Body of pancreas (tissue), 4 donors: Measurements from ENCODE around the gene CNTN2. TPM values are rescaled to one million over a fixed set of nuclear protein-coding genes. Genes with fewer than 3 reads are reported as not detected.

Experiments used
- ATAC-seq: fragments of 150-250 bp; one replicate; pipeline ENCODE4 v1.9.1; 2016
- DNase-seq, 4 donors: peaks; one replicate each; pipeline ENCODE4 v3.0.0-alpha.2; 2019
- H3K27ac ChIP-seq, 4 donors: fragments of 200-600 bp; sonication (generic); 1 replicate in 3 of 4; 2 replicates in 1 of 4; pipeline versions ENCODE4 v1.5.1 to v1.6.1; 2016 to 2019; ENCODE audit warnings: mild to moderate bottlenecking in 1 of 4, mixed read lengths in 1 of 4, moderate library complexity in 1 of 4
- H3K27me3 ChIP-seq, 2 donors: fragments of 200-600 bp; sonication (generic); one replicate each; pipeline ENCODE4 v1.6.0; 2016; ENCODE audit warnings: mild to moderate bottlenecking in 1 of 2
- H3K36me3 ChIP-seq, 2 donors: fragments of 200-600 bp; sonication (generic); replicated peaks in 1 of 2; 2 replicates each; pipeline ENCODE4 v1.5.1; 2016; ENCODE audit warnings: low read depth in 2 of 2; ENCODE audit not compliant: insufficient read depth in 1 of 2
- H3K4me1 ChIP-seq: fragments of 200-600 bp; sonication (generic); one replicate; pipeline ENCODE4 v1.6.0; 2016
- H3K4me3 ChIP-seq, 2 donors: fragments of 200-600 bp; sonication (generic); 1 replicate in 1 of 2; 2 replicates in 1 of 2; pipeline ENCODE4 v1.5.1; 2016 to 2019
- H3K9me3 ChIP-seq, 3 donors: fragments of 200-600 bp; sonication (generic); 1 replicate in 2 of 3; 2 replicates in 1 of 3; pipeline ENCODE4 v1.5.1; 2016
- CTCF ChIP-seq, 7 experiments: fragments of 450-650 bp in 4 of 7; fragments of 200-600 bp in 3 of 7; sonication (generic) in 3 of 7; IDR thresholded peaks; one replicate each; pipeline ENCODE4 v1.5.1; 2016 to 2019; ENCODE audit warnings: antibody characterized with exemption in 7 of 7
- POLR2A ChIP-seq, 3 donors: fragments of 450-650 bp; IDR thresholded peaks; one replicate each; pipeline ENCODE4 v1.6.1; 2016; ENCODE audit warnings: antibody characterized with exemption in 3 of 3, mild to moderate bottlenecking in 2 of 3
- WGBS, 2 donors: methylation state at CpG; one replicate each; pipeline ENCODE4 v1.1.5; 2017; 5-methylcytosine and 5-hydroxymethylcytosine counted together
- intact Hi-C: fragments of 100-400 bp; cut with DNase I; formaldehyde crosslinking; loops from one replicate; pipeline ENCODE4 v1.15.1; 2023
- total RNA-seq, 2 donors: library from RNA; depleted of rRNA; stranded (reverse); fragments of >200 nt; gene quantifications; one replicate each; pipeline ENCODE4 v1.1.0, GENCODE V29; 2016

CNTN2 gene
- total RNA-seq, 2 donors from 2014 or later = not detected

- Histone ChIP-seq H3K27ac (no peak overlapping the region), H3K4me1 (no peaks in the 10 kb centered on the region), H3K9me3 (no peaks in the 10 kb centered on the region), H3K36me3 (no peaks in the 10 kb centered on the region), H3K27me3 (no peaks in the 10 kb centered on the region), H3K4me3 (no peak overlapping the region)
- intact Hi-C loops = no loop called here
- ATAC-seq = no peak
- DNase-seq = no peak
- no peak for TF ChIP-seq CTCF (IDR thresholded peaks at IDR 0.05)
- no peak for TF ChIP-seq POLR2A (IDR thresholded peaks at IDR 0.05)
- 85 to 94% methylated on average over 2 of the region's 2 CpGs for WGBS, 2 donors
These were observed 18.3 kb upstream of the CNTN2 start for GRCh38 chr1:205024679-205025078.

- intact Hi-C loops = no loop called here
- Histone ChIP-seq H3K4me1 (no peaks in the 10 kb centered on the region), H3K4me3 (no peak overlapping the region), H3K27ac (no peak overlapping the region), H3K36me3 (no peaks in the 10 kb centered on the region), H3K9me3 (no peaks in the 10 kb centered on the region), H3K27me3 (no peaks in the 10 kb centered on the region)
- DNase-seq (no peak), ATAC-seq (no peak)
- no peak for TF ChIP-seq POLR2A (IDR thresholded peaks at IDR 0.05)
- TF ChIP-seq CTCF (IDR thresholded peaks at IDR 0.05) = no peak
- WGBS, 2 donors = 72 to 87% methylated on average over 16 of the region's 16 CpGs
These were observed 17.8 kb upstream of the CNTN2 start for GRCh38 chr1:205025239-205025638.

GRCh38 chr1:205026181-205026580, 16.8 kb upstream of the CNTN2 start:
- no peak overlapping the region for H3K4me3 ChIP-seq
- TF ChIP-seq CTCF (IDR thresholded peaks at IDR 0.05) (no peak), POLR2A (IDR thresholded peaks at IDR 0.05) (no peak)
- no peaks in the 10 kb centered on the region for H3K9me3 ChIP-seq
- no peak overlapping the region for H3K27ac ChIP-seq
- DNase-seq = no peak
- H3K36me3 ChIP-seq = no peaks in the 10 kb centered on the region
- no peak for ATAC-seq
- 66 to 72% methylated on average over 5 to 6 of the region's 6 CpGs for WGBS, 2 donors
- intact Hi-C loops = no loop called here
- H3K4me1 ChIP-seq = no peaks in the 10 kb centered on the region
- no peaks in the 10 kb centered on the region for H3K27me3 ChIP-seq

- intact Hi-C loops = no loop called here
These were observed 14.6 kb upstream of the CNTN2 start for GRCh38 chr1:205028390-205028789.

More at GRCh38 chr1:205028390-205028789, 14.6 kb upstream of the CNTN2 start:
- Histone ChIP-seq H3K4me1 (no peaks in the 10 kb centered on the region), H3K4me3 (no peak overlapping the region), H3K9me3 (no peaks in the 10 kb centered on the region), H3K27me3 (no peaks in the 10 kb centered on the region), H3K27ac (no peak overlapping the region), H3K36me3 (no peaks in the 10 kb centered on the region)
- 65 to 70% methylated on average over 2 to 7 of the region's 7 CpGs for WGBS, 2 donors
- DNase-seq = no peak
- no peak for TF ChIP-seq CTCF (IDR thresholded peaks at IDR 0.05)
- TF ChIP-seq POLR2A (IDR thresholded peaks at IDR 0.05) = no peak
- ATAC-seq = no peak
